HCT116 (cell line): ENCODE data around the gene MIPEP.

ENCODE experiments used
- EZH2 ChIP-seq: fragments of 200-600 bp; sonication (generic); IDR thresholded peaks from 2 replicates; pipeline ENCODE4 v1.6.1; 2017; ENCODE audit warnings: antibody characterized with exemption, mixed run types
- POLR2A ChIP-seq: IDR thresholded peaks from 2 replicates; pipeline ENCODE4 v1.7.0; 2011; ENCODE audit warnings: borderline replicate concordance; ENCODE audit not compliant: insufficient read depth, insufficient read length; ENCODE audit errors: extremely low read depth
- POLR2AphosphoS5 ChIP-seq: IDR thresholded peaks from 2 replicates; pipeline ENCODE4 v1.6.1; 2011; ENCODE audit warnings: mild to moderate bottlenecking, low read depth, low read length, moderate library complexity

DNA sequence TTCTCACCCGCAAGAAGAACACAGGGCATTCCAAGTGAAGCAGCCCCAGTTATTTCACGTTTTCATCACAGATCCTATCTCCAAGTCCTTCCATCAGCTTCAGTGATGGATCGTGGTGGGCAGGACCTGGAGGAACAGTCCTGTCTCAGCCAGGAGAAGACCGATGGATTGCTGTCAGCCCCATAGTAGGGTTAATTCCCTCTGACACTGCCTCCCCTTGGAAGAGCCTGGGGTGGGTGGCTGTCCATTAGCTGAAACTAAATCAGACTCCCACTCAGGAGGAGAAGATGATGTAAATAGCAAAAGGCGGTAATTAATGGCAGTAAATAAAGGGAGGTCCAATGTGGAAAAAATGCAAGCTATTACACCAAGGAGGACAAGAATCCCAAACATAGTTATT is 188.0 kb downstream of the MIPEP start:
- TF ChIP-seq POLR2A (no peak), POLR2AphosphoS5 (no peak), EZH2 (no peak)
